Karpas-422 (cell line): ENCODE measurements around the gene PPP1R36. TPM values are rescaled to one million over a fixed set of nuclear protein-coding genes. Genes with fewer than 3 reads are reported as not detected.
"Not testable (repeated sequence)": the region's sequence is repeated elsewhere in the genome, so short reads cannot be mapped to it uniquely, and the experiment has no call there.

ENCODE experiments used
- DNase-seq: peaks from one replicate; pipeline ENCODE4 v3.0.0-alpha.2; 2015
- H2AFZ ChIP-seq: fragments of 200-600 bp; sonication (generic); 2 replicates; pipeline ENCODE4 v1.6.1; 2014; ENCODE audit warnings: antibody characterized with exemption, low read length, mixed read lengths
- H3K27ac ChIP-seq: fragments of 200-600 bp; sonication (generic); 2 replicates; pipeline ENCODE4 v1.5.1; 2014; ENCODE audit warnings: mild to moderate bottlenecking, low read length, moderate library complexity
- H3K27me3 ChIP-seq: fragments of 200-600 bp; sonication (generic); 2 replicates; pipeline ENCODE4 v1.6.1; 2014; ENCODE audit warnings: low read length, mixed read lengths
- H3K36me3 ChIP-seq: fragments of 200-600 bp; sonication (generic); 2 replicates; pipeline ENCODE4 v1.6.1; 2014; ENCODE audit warnings: low read length, mixed read lengths; ENCODE audit not compliant: insufficient read depth
- H3K4me1 ChIP-seq: fragments of 200-600 bp; sonication (generic); 2 replicates; pipeline ENCODE4 v1.6.1; 2014; ENCODE audit warnings: mild to moderate bottlenecking, low read length, mixed read lengths
- H3K4me2 ChIP-seq: fragments of 200-600 bp; sonication (generic); 2 replicates; pipeline ENCODE4 v1.6.1; 2014; ENCODE audit warnings: low read length, low read depth, mild to moderate bottlenecking; ENCODE audit not compliant: poor library complexity, severe bottlenecking
- H3K4me3 ChIP-seq: fragments of 200-600 bp; sonication (generic); 2 replicates; pipeline ENCODE4 v1.5.1; 2014; ENCODE audit warnings: mild to moderate bottlenecking, antibody characterized with exemption, low read length, mixed read lengths
- H3K79me2 ChIP-seq: fragments of 200-600 bp; sonication (generic); 2 replicates; pipeline ENCODE4 v1.6.1; 2014; ENCODE audit warnings: mild to moderate bottlenecking, low read length, mixed read lengths
- H3K9ac ChIP-seq: fragments of 200-600 bp; sonication (generic); 2 replicates; pipeline ENCODE4 v1.6.0; 2014; ENCODE audit warnings: low read length
- H3K9me2 ChIP-seq: fragments of 200-600 bp; sonication (generic), shearing (Covaris generic); replicated peaks from 2 replicates; pipeline ENCODE4 v1.6.0; 2014; ENCODE audit warnings: mild to moderate bottlenecking, low read length, moderate library complexity; ENCODE audit not compliant: insufficient read depth
- H3K9me3 ChIP-seq: fragments of 300-700, 200-600 bp; sonication (generic); 2 replicates; pipeline ENCODE4 v1.6.1; 2014; ENCODE audit warnings: low read length, mixed read lengths
- H4K20me1 ChIP-seq: fragments of 200-600 bp; sonication (generic); 2 replicates; pipeline ENCODE4 v1.6.1; 2014; ENCODE audit warnings: mild to moderate bottlenecking, antibody characterized with exemption, low read length, low read depth; ENCODE audit not compliant: insufficient read depth
- total RNA-seq: library from RNA; depleted of rRNA; stranded (reverse); fragments of >200 nt; shearing (Covaris generic); gene quantifications from 2 replicates; pipeline ENCODE4 v1.2.3, GENCODE V29; 2014; ENCODE audit warnings: low replicate concordance

The PPP1R36 gene
- total RNA-seq, 1 experiment from 2014 or later: 1.7 TPM

GRCh38 chr14:64513271-64513670 lies 36.5 kb upstream of the PPP1R36 start:
- Histone ChIP-seq H3K4me2 (no peak overlapping the region), H3K27me3 (no peaks in the 10 kb centered on the region), H3K4me3 (no peak overlapping the region), H3K9me2 (no peaks in the 10 kb centered on the region), H3K9me3 (no peaks in the 10 kb centered on the region), H3K4me1 (peaks cover 56% of the 10 kb centered on the region), H4K20me1 (peaks cover 22% of the 10 kb centered on the region; the same call in 1 of the 2 replicates), H3K9ac (no peak overlapping the region), H2AFZ (no peak overlapping the region), H3K36me3 (peaks cover 4% of the 10 kb centered on the region; the same call in 1 of the 2 replicates), H3K27ac (no peak overlapping the region), H3K79me2 (peaks cover 96% of the 10 kb centered on the region)
- no peak for DNase-seq

- no peak overlapping the region for H2AFZ ChIP-seq
- H3K9me3 ChIP-seq: no peaks in the 10 kb centered on the region
- H3K79me2 ChIP-seq: peaks cover 95% of the 10 kb centered on the region
- no peak overlapping the region for H3K9ac ChIP-seq
- peaks cover 39% of the 10 kb centered on the region for H3K4me1 ChIP-seq
- no peak overlapping the region for H3K4me2 ChIP-seq
- no peak for DNase-seq
- peaks cover 4% of the 10 kb centered on the region; the same call in 1 of the 2 replicates for H3K36me3 ChIP-seq
- H3K27ac ChIP-seq: no peak overlapping the region
- no peaks in the 10 kb centered on the region for H3K27me3 ChIP-seq
- peaks cover 22% of the 10 kb centered on the region; the same call in 1 of the 2 replicates for H4K20me1 ChIP-seq
- no peak overlapping the region for H3K4me3 ChIP-seq
- H3K9me2 ChIP-seq: no peaks in the 10 kb centered on the region
Observed at GRCh38 chr14:64515053-64515452, 34.7 kb upstream of the PPP1R36 start.

- H3K27me3 ChIP-seq: no peaks in the 10 kb centered on the region
- H3K9me3 ChIP-seq: no peaks in the 10 kb centered on the region
- peaks cover 19% of the 10 kb centered on the region for H3K4me1 ChIP-seq
- peaks cover 15% of the 10 kb centered on the region; the same call in 1 of the 2 replicates for H3K36me3 ChIP-seq
- DNase-seq: no peak
- H2AFZ ChIP-seq: no peak overlapping the region
- peaks cover 92% of the 10 kb centered on the region for H3K79me2 ChIP-seq
- no peak overlapping the region for H3K9ac ChIP-seq
- H4K20me1 ChIP-seq: peaks cover 22% of the 10 kb centered on the region; the same call in 1 of the 2 replicates
- H3K4me2 ChIP-seq: no peak overlapping the region
- no peaks in the 10 kb centered on the region for H3K9me2 ChIP-seq
- no peak overlapping the region for H3K27ac ChIP-seq
- no peak overlapping the region for H3K4me3 ChIP-seq
Observed at GRCh38 chr14:64516969-64517368, 32.8 kb upstream of the PPP1R36 start.

GRCh38 chr14:64517667-64518066 lies 32.1 kb upstream of the PPP1R36 start:
- not testable (repeated sequence) for H3K4me2 ChIP-seq, H2AFZ ChIP-seq, H3K27me3 ChIP-seq, H3K4me3 ChIP-seq, H3K9me3 ChIP-seq, H3K9ac ChIP-seq, H3K27ac ChIP-seq, H3K9me2 ChIP-seq, DNase-seq
- peaks cover 20% of the 10 kb centered on the region; the same call in 1 of the 2 replicates for H4K20me1 ChIP-seq
- peaks cover 16% of the 10 kb centered on the region for H3K4me1 ChIP-seq
- H3K79me2 ChIP-seq: peaks cover 91% of the 10 kb centered on the region
- peaks cover 20% of the 10 kb centered on the region; the same call in 1 of the 2 replicates for H3K36me3 ChIP-seq

- H3K79me2 ChIP-seq: peaks cover 91% of the 10 kb centered on the region
- H3K4me1 ChIP-seq: peaks cover 16% of the 10 kb centered on the region
- no peak overlapping the region for H3K4me2 ChIP-seq
- H3K9me2 ChIP-seq: no peaks in the 10 kb centered on the region
- no peak for DNase-seq
- H3K4me3 ChIP-seq: no peak overlapping the region
- no peaks in the 10 kb centered on the region for H3K27me3 ChIP-seq
- peaks cover 19% of the 10 kb centered on the region; the same call in 1 of the 2 replicates for H4K20me1 ChIP-seq
- no peak overlapping the region for H3K27ac ChIP-seq
- peaks cover 23% of the 10 kb centered on the region for H3K36me3 ChIP-seq
- H3K9ac ChIP-seq: no peak overlapping the region
- no peaks in the 10 kb centered on the region for H3K9me3 ChIP-seq
- H2AFZ ChIP-seq: no peak overlapping the region
Observed at GRCh38 chr14:64518229-64518628, 31.5 kb upstream of the PPP1R36 start.

- H3K4me3 ChIP-seq: no peak overlapping the region
- H2AFZ ChIP-seq: no peak overlapping the region
- peaks cover 14% of the 10 kb centered on the region; the same call in 1 of the 2 replicates for H4K20me1 ChIP-seq
- H3K79me2 ChIP-seq: peaks cover 68% of the 10 kb centered on the region
- H3K36me3 ChIP-seq: peaks cover 37% of the 10 kb centered on the region
- H3K27ac ChIP-seq: no peak overlapping the region
- peaks cover 7% of the 10 kb centered on the region; the same call in 1 of the 2 replicates for H3K4me1 ChIP-seq
- H3K9ac ChIP-seq: no peak overlapping the region
- H3K9me2 ChIP-seq: no peaks in the 10 kb centered on the region
- no peaks in the 10 kb centered on the region for H3K9me3 ChIP-seq
- no peak overlapping the region for H3K4me2 ChIP-seq
- H3K27me3 ChIP-seq: no peaks in the 10 kb centered on the region
- no peak for DNase-seq
Observed at GRCh38 chr14:64520699-64521098, 29.1 kb upstream of the PPP1R36 start.

- no peak overlapping the region for H3K4me3 ChIP-seq
- H3K4me2 ChIP-seq: no peak overlapping the region
- H3K27me3 ChIP-seq: no peaks in the 10 kb centered on the region
- no peaks in the 10 kb centered on the region for H4K20me1 ChIP-seq
- peaks cover 49% of the 10 kb centered on the region for H3K79me2 ChIP-seq
- peaks cover 37% of the 10 kb centered on the region for H3K36me3 ChIP-seq
- no peaks in the 10 kb centered on the region for H3K9me3 ChIP-seq
- no peak overlapping the region for H2AFZ ChIP-seq
- H3K9me2 ChIP-seq: no peaks in the 10 kb centered on the region
- H3K4me1 ChIP-seq: no peaks in the 10 kb centered on the region
- no peak overlapping the region for H3K9ac ChIP-seq
- DNase-seq: no peak
- no peak overlapping the region for H3K27ac ChIP-seq
Observed at GRCh38 chr14:64522591-64523355, 27.0 kb upstream of the PPP1R36 start.

GRCh38 chr14:64525354-64525753 lies 24.4 kb upstream of the PPP1R36 start:
- DNase-seq: no peak
- Histone ChIP-seq H4K20me1 (no peaks in the 10 kb centered on the region), H3K4me1 (no peaks in the 10 kb centered on the region), H3K79me2 (peaks cover 26% of the 10 kb centered on the region), H3K9me2 (no peaks in the 10 kb centered on the region), H3K36me3 (peaks cover 37% of the 10 kb centered on the region), H3K27me3 (no peaks in the 10 kb centered on the region), H3K4me3 (no peak overlapping the region), H3K9ac (no peak overlapping the region), H3K9me3 (no peaks in the 10 kb centered on the region), H3K27ac (no peak overlapping the region), H2AFZ (no peak overlapping the region), H3K4me2 (no peak overlapping the region)
